H1 (cell line): ENCODE data around the gene PRR19. TPM values are rescaled to one million over a fixed set of nuclear protein-coding genes. Genes with fewer than 3 reads are reported as not detected.

Experiments
- CTCF ChIA-PET: fragments of 300-600 bp; sonication (Branson Sonifier 250); formaldehyde crosslinking; loops from one replicate; lab custom pipeline; 2021; ENCODE audit not compliant: partially characterized antibody; lab: Charles Lee
- POLR2A ChIA-PET: fragments of 300-600 bp; sonication (Branson Sonifier 250); formaldehyde crosslinking; loops from one replicate; lab custom pipeline; 2021; ENCODE audit warnings: inconsistent platforms; ENCODE audit not compliant: partially characterized antibody; lab: Charles Lee
- DNase-seq, 2 experiments: peaks; one replicate each; pipeline versions ENCODE4 v3.0.0 to v3.0.0-alpha.2; 2010 to 2022; ENCODE audit warnings: low spot score in 2 of 2, low read depth in 1 of 2, mixed read lengths in 1 of 2
- FAIRE-seq: peaks from 2 replicates; lab custom pipeline; 2011; peaks lifted over from hg19 to GRCh38; lab: Jason Lieb, UNC
- H2AFZ ChIP-seq: 2 replicates; pipeline ENCODE4 v1.8.1; 2012; ENCODE audit warnings: low read length, inconsistent platforms
- H2AK5ac ChIP-seq: 2 replicates; pipeline ENCODE4 v1.6.1; 2013; ENCODE audit warnings: low read depth, low read length
- H2BK120ac ChIP-seq: replicated peaks from 2 replicates; pipeline ENCODE3; 2013; ENCODE audit warnings: low read depth, low read length, inconsistent platforms
- H2BK12ac ChIP-seq: 2 replicates; pipeline ENCODE4 v1.6.1; 2013; ENCODE audit warnings: low read depth, low read length
- H2BK15ac ChIP-seq: 2 replicates; pipeline ENCODE4 v1.6.1; 2013; ENCODE audit warnings: low read length
- H2BK20ac ChIP-seq: 2 replicates; pipeline ENCODE4 v1.6.1; 2013; ENCODE audit warnings: low read length
- H2BK5ac ChIP-seq: 2 replicates; pipeline ENCODE4 v1.6.1; 2013; ENCODE audit warnings: low read depth, low read length
- H3K14ac ChIP-seq: 2 replicates; pipeline ENCODE4 v1.6.1; 2013; ENCODE audit warnings: inconsistent platforms; ENCODE audit not compliant: insufficient read length
- H3K18ac ChIP-seq: 2 replicates; pipeline ENCODE4 v1.6.1; 2013; ENCODE audit warnings: low read length; ENCODE audit errors: extremely low read depth
- H3K23ac ChIP-seq: 2 replicates; pipeline ENCODE4 v1.6.1; 2013; ENCODE audit warnings: inconsistent platforms; ENCODE audit not compliant: insufficient read length
- H3K23me2 ChIP-seq: 2 replicates; pipeline ENCODE4 v1.6.1; 2013; ENCODE audit warnings: low read depth, low read length
- H3K27ac ChIP-seq: 2 replicates; pipeline ENCODE4 v1.6.1; 2011; ENCODE audit warnings: low read depth, low read length, inconsistent platforms
- H3K27me3 ChIP-seq, 4 experiments: replicated peaks in 1 of 4; 1 replicate in 1 of 4; 2 replicates in 3 of 4; pipeline versions ENCODE4 v1.6.1 to v1.8.1; 2011 to 2013; ENCODE audit warnings: low read length in 3 of 4, mild to moderate bottlenecking in 3 of 4, inconsistent platforms in 2 of 4, mixed read lengths in 2 of 4, moderate library complexity in 1 of 4; ENCODE audit not compliant: control insufficient read depth in 3 of 4, insufficient read depth in 3 of 4; ENCODE audit errors: extremely low read depth in 1 of 4
- H3K36me3 ChIP-seq, 4 experiments: 2 replicates each; pipeline versions ENCODE4 v1.6.1 to v1.8.1; 2011 to 2013; ENCODE audit warnings: mild to moderate bottlenecking in 4 of 4, low read length in 3 of 4, moderate library complexity in 2 of 4, control low read depth in 1 of 4, inconsistent platforms in 1 of 4; ENCODE audit not compliant: insufficient read depth in 4 of 4, control insufficient read depth in 2 of 4
- H3K4ac ChIP-seq: replicated peaks from 2 replicates; pipeline ENCODE3; 2013; ENCODE audit warnings: low read length, low read depth, mixed read lengths, inconsistent platforms; ENCODE audit not compliant: insufficient read length
- H3K4me1 ChIP-seq, 4 experiments: replicated peaks in 1 of 4; 1 replicate in 1 of 4; 2 replicates in 3 of 4; pipeline versions ENCODE4 v1.6.1 to v1.8.1; 2011 to 2013; ENCODE audit warnings: low read length in 3 of 4, inconsistent platforms in 2 of 4, mixed read lengths in 1 of 4; ENCODE audit not compliant: insufficient read depth in 4 of 4, control insufficient read depth in 3 of 4
- H3K4me2 ChIP-seq, 2 experiments: 2 replicates each; pipeline versions ENCODE4 v1.6.1 to v1.8.1; 2011 to 2013; ENCODE audit warnings: low read depth in 2 of 2, low read length in 2 of 2, control low read depth in 1 of 2, inconsistent platforms in 1 of 2, mild to moderate bottlenecking in 1 of 2; ENCODE audit not compliant: insufficient read depth in 1 of 2
- H3K4me3 ChIP-seq, 4 experiments: fragments of 200-600, 300-600 bp in 1 of 4; sonication (generic), shearing (Covaris generic), sonication (Bioruptor Twin) in 1 of 4; 2 replicates each; pipeline versions ENCODE4 v1.5.1 to v1.8.1; 2011 to 2016; ENCODE audit warnings: low read length in 4 of 4, low read depth in 3 of 4, control low read depth in 2 of 4, inconsistent platforms in 2 of 4, mild to moderate bottlenecking in 2 of 4, mixed read lengths in 1 of 4, moderate library complexity in 1 of 4; ENCODE audit not compliant: insufficient read depth in 2 of 4; ENCODE audit errors: extremely low read depth in 1 of 4
- H3K56ac ChIP-seq: replicated peaks from 2 replicates; pipeline ENCODE3; 2013; ENCODE audit warnings: low read depth, mild to moderate bottlenecking, mixed read lengths, low read length, inconsistent platforms; ENCODE audit not compliant: insufficient read length
- H3K79me1 ChIP-seq: 2 replicates; pipeline ENCODE4 v1.6.1; 2013; ENCODE audit warnings: low read depth, low read length, control low read depth
- H3K79me2 ChIP-seq, 2 experiments: 2 replicates each; pipeline versions ENCODE4 v1.6.1 to v1.8.1; 2012 to 2013; ENCODE audit warnings: low read length in 2 of 2, mild to moderate bottlenecking in 2 of 2, inconsistent platforms in 1 of 2; ENCODE audit not compliant: insufficient read depth in 2 of 2, control insufficient read depth in 1 of 2
- H3K9ac ChIP-seq, 4 experiments: replicated peaks in 1 of 4; 1 replicate in 1 of 4; 2 replicates in 3 of 4; pipeline versions ENCODE4 v1.6.1 to v1.8.1; 2011 to 2013; ENCODE audit warnings: low read depth in 3 of 4, low read length in 3 of 4, control low read depth in 2 of 4, mild to moderate bottlenecking in 2 of 4, moderate library complexity in 2 of 4, inconsistent platforms in 1 of 4; ENCODE audit errors: extremely low read depth in 1 of 4
- H3K9me3 ChIP-seq, 2 experiments: 2 replicates each; pipeline versions ENCODE4 v1.6.1 to v1.8.1; 2012 to 2013; ENCODE audit warnings: mild to moderate bottlenecking in 2 of 2, moderate library complexity in 2 of 2, control low read depth in 1 of 2, inconsistent platforms in 1 of 2, low read depth in 1 of 2, low read length in 1 of 2, mixed read lengths in 1 of 2; ENCODE audit not compliant: insufficient read depth in 2 of 2
- H4K20me1 ChIP-seq, 2 experiments: replicated peaks in 1 of 2; 2 replicates each; pipeline versions ENCODE3 to v1.8.1; 2011 to 2013; ENCODE audit warnings: inconsistent platforms in 2 of 2, low read length in 2 of 2, mild to moderate bottlenecking in 1 of 2; ENCODE audit not compliant: insufficient read depth in 2 of 2, control insufficient read depth in 1 of 2
- H4K5ac ChIP-seq: 2 replicates; pipeline ENCODE4 v1.6.1; 2013; ENCODE audit warnings: low read length, low read depth, mixed read lengths, inconsistent platforms; ENCODE audit not compliant: insufficient read length
- H4K8ac ChIP-seq: 2 replicates; pipeline ENCODE4 v1.8.0; 2013; ENCODE audit warnings: mild to moderate bottlenecking, moderate library complexity, low read length, inconsistent platforms; ENCODE audit not compliant: insufficient read depth; ENCODE audit errors: extremely low read depth
- H4K91ac ChIP-seq: replicated peaks from 2 replicates; pipeline ENCODE3; 2013; ENCODE audit warnings: low read length, mixed read lengths, inconsistent platforms; ENCODE audit not compliant: insufficient read length
- BACH1 ChIP-seq: IDR thresholded peaks from 2 replicates; pipeline ENCODE4 v1.6.1; 2012; ENCODE audit warnings: low read length, improper control_type of control experiment
- GABPA ChIP-seq: IDR thresholded peaks from 2 replicates; pipeline ENCODE4 v1.6.1; 2011; ENCODE audit warnings: mild to moderate bottlenecking, low read length, moderate library complexity, borderline replicate concordance; ENCODE audit not compliant: insufficient read depth
- JUN ChIP-seq: IDR thresholded peaks from 2 replicates; pipeline ENCODE4 v1.6.1; 2011; ENCODE audit warnings: low read depth, mild to moderate bottlenecking, improper control_type of control experiment, low read length
- JUND ChIP-seq: IDR thresholded peaks from 2 replicates; pipeline ENCODE4 v1.6.1; 2011; ENCODE audit warnings: mild to moderate bottlenecking, improper control_type of control experiment, low read length
- KDM5A ChIP-seq: fragments of 200-600 bp; IDR thresholded peaks from 2 replicates; pipeline ENCODE4 v1.7.1; 2012; ENCODE audit warnings: mild to moderate bottlenecking, low read length, inconsistent platforms, mixed read lengths
- POLR2A ChIP-seq, 2 experiments: IDR thresholded peaks; 1 replicate in 1 of 2; 2 replicates in 1 of 2; pipeline ENCODE4 v1.6.1; 2011; ENCODE audit warnings: low read depth in 2 of 2, low read length in 2 of 2, mild to moderate bottlenecking in 2 of 2; ENCODE audit errors: control extremely low read depth in 1 of 2
- SP1 ChIP-seq: IDR thresholded peaks from 2 replicates; pipeline ENCODE4 v1.6.1; 2011; ENCODE audit warnings: low read depth, low read length
- TAF7 ChIP-seq: optimal IDR thresholded peaks from 2 replicates; pipeline ENCODE3; 2011; ENCODE audit warnings: low read depth, mild to moderate bottlenecking, inconsistent platforms, low read length, moderate library complexity, borderline replicate concordance
- YY1 ChIP-seq: IDR thresholded peaks from 2 replicates; pipeline ENCODE4 v1.6.1; 2011; ENCODE audit warnings: low read depth, mild to moderate bottlenecking, low read length
- WGBS, 2 experiments: shearing (Covaris generic) in 1 of 2; methylation state at CpG; one replicate each; pipeline versions ENCODE4 v1.1.6 to v1.1.7; 2013 to 2015; ENCODE audit warnings: low lambda C conversion rate in 2 of 2, mixed read lengths in 2 of 2, inconsistent platforms in 1 of 2, low coverage in 1 of 2, missing lambda C conversion rate in 1 of 2; ENCODE audit not compliant: insufficient replicate concordance in 2 of 2, insufficient coverage in 1 of 2, insufficient read length in 1 of 2; ENCODE audit errors: extremely low coverage in 1 of 2, missing lambda C conversion rate in 1 of 2; 5-methylcytosine and 5-hydroxymethylcytosine counted together
- polyA plus RNA-seq, 7 experiments: library from polyadenylated mRNA; depleted of rRNA in 3 of 7; stranded (reverse) in 5 of 7; unstranded in 2 of 7; fragments of >200 nt in 5 of 7; fragments of 200-250 nt in 2 of 7; gene quantifications; 1 replicate in 5 of 7; 2 replicates in 1 of 7; 4 replicates in 1 of 7; pipeline versions ENCODE4 v1.2.1 to v1.2.3, GENCODE V29; 2011 to 2013; ENCODE audit warnings: missing spikeins in 2 of 7, mixed read lengths in 2 of 7
- total RNA-seq: library from RNA; stranded (reverse); fragmentation: NEBNext Ultra II Directional; extraction: Animal tissue kit (Norgen Biotek cat#: 25700); gene quantifications from 2 replicates; pipeline ENCODE4 v1.2.1, GENCODE V29; 2021
- TF ChIP-seq, protein P1 (sequence below): IDR thresholded peaks from 2 replicates; pipeline ENCODE4 v1.6.1; 2012; ENCODE audit warnings: inconsistent platforms

PRR19 gene
- total and polyA plus RNA-seq, 2 of the 8 experiments (the other 6 are each of a cell fraction or from before 2014, with no cell fraction given): 7.2 to 7.5 TPM

DNA sequence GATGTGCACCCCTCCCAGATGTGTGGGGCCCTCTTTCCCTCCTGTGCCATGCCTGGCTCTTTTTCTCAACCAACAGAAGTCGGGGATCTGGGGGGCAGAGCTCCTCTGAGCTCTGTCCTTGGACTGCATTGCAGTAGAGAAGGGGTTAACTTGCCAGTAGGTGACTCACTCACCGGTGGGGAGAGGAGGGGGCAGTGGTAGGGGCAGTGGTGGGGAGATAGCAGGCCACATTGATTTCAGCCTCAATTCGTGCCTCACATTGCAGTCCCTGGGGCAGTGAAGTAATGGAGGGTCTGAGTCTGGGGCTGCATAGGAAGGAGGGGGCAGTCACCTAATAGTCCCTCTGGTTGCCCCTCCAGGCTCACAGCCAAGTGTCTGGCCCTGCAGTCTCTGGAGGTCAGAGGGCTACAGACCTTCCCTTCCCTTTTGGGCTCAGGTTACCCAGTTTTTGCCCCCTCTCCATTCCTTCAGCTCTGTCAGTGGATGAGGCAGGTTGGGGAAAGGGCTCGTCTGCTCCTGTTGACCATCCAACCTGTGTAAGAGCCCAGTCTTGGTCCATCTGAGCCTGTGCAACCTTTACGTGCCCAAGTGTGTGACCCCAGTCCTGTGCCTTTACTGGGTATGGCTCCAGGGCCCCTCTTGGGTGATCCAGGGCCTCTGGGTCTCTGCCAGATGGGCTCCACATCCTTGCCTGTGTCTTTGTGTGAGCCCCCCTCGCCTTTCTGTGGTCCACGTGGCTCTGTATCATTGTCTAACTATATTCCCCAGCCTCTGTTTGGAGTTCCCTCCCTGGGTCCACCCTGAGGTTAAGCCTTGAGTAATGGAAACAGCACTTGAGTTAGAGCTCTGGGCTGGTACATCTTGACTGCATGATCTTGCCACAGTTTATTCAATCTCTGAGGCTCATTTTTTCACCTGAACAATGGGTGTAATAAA, 19.8 kb upstream of the PRR19 start:
- Histone ChIP-seq H3K79me2 (peaks cover 0 to 22% of the 10 kb centered on the region in 2 experiments; a peak in 2 of 4 replicates), H3K9me3 (no peaks in the 10 kb centered on the region), H3K4me3 (peak overlapping the region; percentile 14 to 81 (median 52); a peak in 5 of 8 replicates), H3K79me1 (peaks cover 21% of the 10 kb centered on the region), H4K8ac (no peak overlapping the region), H3K27me3 (no peaks in the 10 kb centered on the region), H4K5ac (peak overlapping the region; percentile 7), H3K56ac (no peak overlapping the region), H2BK12ac (peak overlapping the region; percentile 69; the same call in 1 of the 2 replicates), H2AFZ (no peak overlapping the region), H3K4ac (peak overlapping the region; percentile 17), H3K4me2 (peak overlapping the region; percentile 81 to 96), H3K23me2 (peaks cover 30% of the 10 kb centered on the region), H2BK15ac (peak overlapping the region; percentile 61), H4K91ac (peak overlapping the region; percentile 81), H2BK20ac (peak overlapping the region; percentile 74), H3K36me3 (peaks cover 0 to 4% (median 2%) of the 10 kb centered on the region in 4 experiments; a peak in 3 of 8 replicates), H2BK120ac (peak overlapping the region; percentile 30), H2AK5ac (no peak overlapping the region; the same call in 1 of the 2 replicates), H3K4me1 (peaks cover 9 to 46% (median 29%) of the 10 kb centered on the region in 4 experiments), H3K27ac (0 out of 2 replicates have a peak overlapping the region, but pooled peaks have one; percentile 14), H2BK5ac (peak overlapping the region; percentile 89; the same call in 1 of the 2 replicates), H3K14ac (no peak overlapping the region), H3K18ac (peak overlapping the region; percentile 88), H3K23ac (no peak overlapping the region), H4K20me1 (peaks cover 3 to 14% of the 10 kb centered on the region in 2 experiments), H3K9ac (no peak overlapping the region; a peak in 1 of 7 replicates)
- POLR2A ChIA-PET: interaction anchor here (0.6 to 6.5 kb wide), 16 partner anchors 8 to 206 kb away, joined by 3 to 68 read pairs (median 4); partner anchors contain the start of genes CIC, ERF, PAFAH1B3 and PRR19
- CTCF ChIA-PET: interaction anchor here (0.5 to 7.4 kb wide), 10 partner anchors 8 to 173 kb away, joined by 3 to 260 read pairs (median 4); partner anchors contain the start of gene GSK3A
- FAIRE-seq (no peak), DNase-seq (peak in 1 of 2 experiments; percentile 68)
- 31% methylated on average over 7 of the region's 7 CpGs; no CpG with 5 or more reads in 1 of the 2 experiments for WGBS, 2 experiments
- TF ChIP-seq TAF7 (peak; percentile 34), JUND (peak; percentile 96), SP1 (no peak; the same call in 1 of the 2 replicates), KDM5A (no peak), GABPA (no peak), BACH1 (0 out of 2 replicates have a peak, but pooled peaks have one; percentile 3), POLR2A (IDR thresholded peaks at IDR 0.05; ENCODE audit: control extremely low read depth in 1 of 2, low read depth in 2 of 2, low read length in 2 of 2) (no peak), YY1 (no peak), JUN (0 out of 2 replicates have a peak, but pooled peaks have one; percentile 46)
- TF ChIP-seq, protein P1, sequence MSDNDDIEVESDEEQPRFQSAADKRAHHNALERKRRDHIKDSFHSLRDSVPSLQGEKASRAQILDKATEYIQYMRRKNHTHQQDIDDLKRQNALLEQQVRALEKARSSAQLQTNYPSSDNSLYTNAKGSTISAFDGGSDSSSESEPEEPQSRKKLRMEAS: no peak
